Right lobe of liver (tissue), 6 donors: ENCODE data around the gene IRF4. TPM values are rescaled to one million over a fixed set of nuclear protein-coding genes. Genes with fewer than 3 reads are reported as not detected.

Experiments used
- ATAC-seq, 4 donors: fragments of 200-7000 bp; cut with Tn5 transposase; one replicate each; pipeline ENCODE4 v1.9.1; 2020; ENCODE audit warnings: mild to moderate bottlenecking in 4 of 4, moderate library complexity in 4 of 4
- DNase-seq, 3 donors: peaks; one replicate each; pipeline ENCODE4 v3.0.0-alpha.2; 2020
- H3K27ac ChIP-seq, 3 donors: fragments of 200-600 bp; one replicate each; pipeline ENCODE4 v1.8.0; 2022
- H3K27me3 ChIP-seq, 2 donors: fragments of 200-600 bp; one replicate each; pipeline ENCODE4 v1.8.0; 2022
- H3K36me3 ChIP-seq, 4 donors: fragments of 200-600 bp; sonication (generic) in 1 of 4; one replicate each; pipeline versions ENCODE4 v1.5.1 to v1.8.0; 2017 to 2022; ENCODE audit warnings: control low read depth in 1 of 4
- H3K4me1 ChIP-seq, 4 donors: fragments of 200-600 bp; sonication (generic) in 1 of 4; one replicate each; pipeline versions ENCODE4 v1.5.1 to v1.8.0; 2017 to 2022; ENCODE audit warnings: control low read depth in 1 of 4
- H3K4me3 ChIP-seq, 3 donors: fragments of 200-600 bp; one replicate each; pipeline ENCODE4 v1.8.0; 2022
- H3K9me3 ChIP-seq, 4 donors: fragments of 200-600 bp; sonication (generic) in 1 of 4; one replicate each; pipeline versions ENCODE4 v1.5.1 to v1.8.0; 2017 to 2022; ENCODE audit warnings: control low read depth in 1 of 4
- POLR2A ChIP-seq: fragments of 450-650 bp; IDR thresholded peaks from one replicate; pipeline ENCODE4 v1.6.1; 2017; ENCODE audit warnings: antibody characterized with exemption, mild to moderate bottlenecking
- WGBS: methylation state at CpG from one replicate; pipeline ENCODE4 v1.1.6; 2018; ENCODE audit warnings: low coverage, low lambda C conversion rate; ENCODE audit not compliant: insufficient coverage; ENCODE audit errors: missing lambda C conversion rate; 5-methylcytosine and 5-hydroxymethylcytosine counted together
- intact Hi-C, 2 donors: fragments of 100-400 bp; cut with DNase I; formaldehyde crosslinking; loops; one replicate each; pipeline versions ENCODE4 v1.11.2 to v1.14.1; 2022
- total RNA-seq, 6 experiments: library from RNA; depleted of rRNA in 2 of 6; stranded (reverse); fragments of >200 nt in 2 of 6; fragmentation: NEBNext Ultra II Directional in 3 of 6; extraction: Animal tissue kit (Norgen Biotek cat#: 25700) in 3 of 6; gene quantifications; one replicate each; pipeline versions ENCODE4 v1.1.0 to v1.2.4, GENCODE V29; 2016 to 2023
- TF ChIP-seq, protein P1 (sequence below), 4 donors: fragments of 200-600 bp in 3 of 4; fragments of 450-650 bp in 1 of 4; IDR thresholded peaks; one replicate each; pipeline versions ENCODE4 v1.5.1 to v1.8.0; 2016 to 2022; ENCODE audit warnings: antibody characterized with exemption in 4 of 4, mild to moderate bottlenecking in 2 of 4
- donor health status: DM: no; HTN: yes; CAD: no.
- donor health status: DM: no; HTN: no; CAD: no.
- donor health status: DM: no; HTN: no; CAD: no.
- donor health status: DM: no; HTN: yes; CAD: no.
- donor health status: DM: no; HTN: yes; CAD: no.

Gene IRF4
- total RNA-seq, 6 experiments from 2014 or later, result 0.24 to 5.0 (median 1.6) TPM

DNA sequence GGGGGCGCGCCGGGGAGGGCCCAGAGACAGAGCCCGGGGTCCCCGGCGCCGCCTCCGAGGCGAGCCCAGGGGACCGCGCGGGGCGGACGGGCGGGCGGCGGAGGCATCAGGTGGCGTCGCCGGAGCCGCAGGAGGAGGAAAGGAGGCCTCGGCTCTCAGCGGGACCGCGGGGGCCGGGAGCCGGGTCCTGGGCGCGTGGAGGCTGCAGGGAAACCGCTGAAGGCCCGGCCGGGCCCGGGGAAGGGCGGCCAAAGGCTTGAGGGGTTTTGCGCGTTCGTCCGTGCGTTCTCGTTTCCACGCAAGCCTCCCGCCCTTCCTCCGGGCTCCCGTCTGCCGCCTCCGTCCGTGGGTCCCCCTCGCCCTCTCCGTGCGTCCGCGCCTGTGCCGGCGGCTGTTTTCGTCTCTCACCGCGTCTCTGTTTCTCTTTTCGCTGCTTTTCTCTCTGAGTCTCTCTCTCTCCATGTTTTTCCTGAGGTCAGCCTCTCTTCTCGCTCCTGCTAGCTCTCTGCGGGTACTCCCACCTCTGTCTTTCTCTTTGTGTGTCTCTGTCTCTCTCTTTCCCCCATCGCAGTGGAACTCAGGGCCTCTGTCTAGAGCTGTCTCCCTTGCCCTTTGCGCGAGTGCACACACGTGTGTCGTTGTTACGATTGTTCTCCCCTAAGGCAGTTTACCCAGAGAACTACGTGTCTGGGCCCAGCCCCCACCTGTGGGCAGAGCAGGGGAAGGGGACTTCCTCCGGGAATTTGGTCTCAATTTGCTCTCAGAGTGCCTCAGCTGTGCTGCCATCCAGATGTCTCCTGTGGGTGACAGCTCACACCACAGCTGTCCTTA, 2.1 kb downstream of the IRF4 start:
- no peak overlapping the region for H3K27ac ChIP-seq
- peaks cover 0 to 23% (median 7%) of the 10 kb centered on the region in 4 donors for H3K4me1 ChIP-seq
- no peak for TF ChIP-seq POLR2A
- TF ChIP-seq, protein P1, sequence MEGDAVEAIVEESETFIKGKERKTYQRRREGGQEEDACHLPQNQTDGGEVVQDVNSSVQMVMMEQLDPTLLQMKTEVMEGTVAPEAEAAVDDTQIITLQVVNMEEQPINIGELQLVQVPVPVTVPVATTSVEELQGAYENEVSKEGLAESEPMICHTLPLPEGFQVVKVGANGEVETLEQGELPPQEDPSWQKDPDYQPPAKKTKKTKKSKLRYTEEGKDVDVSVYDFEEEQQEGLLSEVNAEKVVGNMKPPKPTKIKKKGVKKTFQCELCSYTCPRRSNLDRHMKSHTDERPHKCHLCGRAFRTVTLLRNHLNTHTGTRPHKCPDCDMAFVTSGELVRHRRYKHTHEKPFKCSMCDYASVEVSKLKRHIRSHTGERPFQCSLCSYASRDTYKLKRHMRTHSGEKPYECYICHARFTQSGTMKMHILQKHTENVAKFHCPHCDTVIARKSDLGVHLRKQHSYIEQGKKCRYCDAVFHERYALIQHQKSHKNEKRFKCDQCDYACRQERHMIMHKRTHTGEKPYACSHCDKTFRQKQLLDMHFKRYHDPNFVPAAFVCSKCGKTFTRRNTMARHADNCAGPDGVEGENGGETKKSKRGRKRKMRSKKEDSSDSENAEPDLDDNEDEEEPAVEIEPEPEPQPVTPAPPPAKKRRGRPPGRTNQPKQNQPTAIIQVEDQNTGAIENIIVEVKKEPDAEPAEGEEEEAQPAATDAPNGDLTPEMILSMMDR (IDR thresholded peaks at IDR 0.05), result no peak
- H3K36me3 ChIP-seq, result no peaks in the 10 kb centered on the region
- no peaks in the 10 kb centered on the region for H3K9me3 ChIP-seq
- DNase-seq (no peak), ATAC-seq (no peak)
- intact Hi-C loops, result no loop called here
- WGBS, result 9% methylated on average over 25 of the region's 68 CpGs
- peak overlapping the region in 2 of 3 donors; percentile 2 to 50 for H3K4me3 ChIP-seq
- H3K27me3 ChIP-seq, result peaks cover 10 to 23% of the 10 kb centered on the region in 2 donors

DNA sequence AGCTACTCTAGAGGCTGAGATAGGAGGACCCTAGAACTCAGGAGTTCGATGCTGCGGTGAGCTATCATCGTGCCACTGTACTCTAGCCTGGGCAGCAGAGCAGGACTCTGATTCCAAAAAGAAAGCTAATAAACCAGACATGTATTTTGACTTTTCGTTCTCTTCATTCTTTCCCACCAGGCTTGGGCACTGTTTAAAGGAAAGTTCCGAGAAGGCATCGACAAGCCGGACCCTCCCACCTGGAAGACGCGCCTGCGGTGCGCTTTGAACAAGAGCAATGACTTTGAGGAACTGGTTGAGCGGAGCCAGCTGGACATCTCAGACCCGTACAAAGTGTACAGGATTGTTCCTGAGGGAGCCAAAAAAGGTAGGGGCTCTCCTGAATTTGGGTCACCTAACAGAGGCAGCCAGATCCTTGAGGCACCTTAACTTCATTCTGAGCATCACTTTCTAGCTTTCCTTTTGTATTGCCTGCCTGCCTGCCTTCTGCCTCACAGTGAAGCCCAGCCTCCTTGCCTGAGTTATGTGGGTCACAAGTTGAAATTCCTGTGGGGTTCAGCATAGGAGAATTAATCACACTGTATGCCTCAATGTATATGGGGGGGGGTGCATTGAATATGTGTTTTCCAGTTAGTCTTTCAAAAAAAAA, 3.2 kb downstream of the IRF4 start:
- H3K27me3 ChIP-seq, result peaks cover 10 to 23% of the 10 kb centered on the region in 2 donors
- intact Hi-C loops, result no loop called here
- WGBS, result 39% methylated on average over 2 of the region's 13 CpGs
- no peak for DNase-seq
- peaks cover 0 to 23% (median 7%) of the 10 kb centered on the region in 4 donors for H3K4me1 ChIP-seq
- no peaks in the 10 kb centered on the region for H3K36me3 ChIP-seq
- no peak for TF ChIP-seq POLR2A
- TF ChIP-seq, protein P1 (IDR thresholded peaks at IDR 0.05), result no peak
- no peak for ATAC-seq
- no peak overlapping the region for H3K27ac ChIP-seq
- no peaks in the 10 kb centered on the region for H3K9me3 ChIP-seq
- no peak overlapping the region for H3K4me3 ChIP-seq

DNA sequence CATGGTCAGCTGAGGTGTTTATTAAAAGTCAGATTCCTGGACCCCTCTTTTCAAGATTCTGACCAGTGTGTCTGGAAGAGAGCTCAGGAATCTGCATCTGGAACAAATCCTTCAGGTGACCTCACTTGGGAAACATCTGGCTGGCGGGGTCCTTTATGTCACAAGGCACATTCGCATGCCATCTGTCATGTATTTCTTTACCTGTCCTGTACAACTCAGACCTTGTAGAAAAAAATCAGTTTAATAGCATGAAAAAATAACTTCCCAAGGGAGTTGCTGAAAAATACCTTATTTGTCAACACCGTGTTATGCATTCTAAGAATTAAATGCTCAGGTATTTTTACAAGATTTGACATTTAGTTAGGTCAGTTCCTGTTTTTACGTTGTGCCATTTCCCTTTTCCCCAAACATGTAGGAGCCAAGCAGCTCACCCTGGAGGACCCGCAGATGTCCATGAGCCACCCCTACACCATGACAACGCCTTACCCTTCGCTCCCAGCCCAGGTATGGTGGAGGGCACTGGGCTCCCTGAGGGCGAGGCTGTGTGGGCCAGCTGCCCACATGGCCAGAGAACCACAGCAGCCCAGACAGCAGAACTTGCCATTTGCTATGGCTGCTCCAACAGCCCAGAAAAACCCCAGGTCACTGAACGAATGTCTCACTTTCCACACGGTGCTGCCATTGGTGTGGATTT, 4.0 kb downstream of the IRF4 start:
- DNase-seq (no peak), ATAC-seq (no peak)
- H3K27ac ChIP-seq, result no peak overlapping the region
- intact Hi-C loops, result no loop called here
- no peaks in the 10 kb centered on the region for H3K9me3 ChIP-seq
- H3K4me3 ChIP-seq, result no peak overlapping the region
- peaks cover 10 to 23% of the 10 kb centered on the region in 2 donors for H3K27me3 ChIP-seq
- H3K4me1 ChIP-seq, result peaks cover 0 to 23% (median 7%) of the 10 kb centered on the region in 4 donors
- H3K36me3 ChIP-seq, result no peaks in the 10 kb centered on the region
- TF ChIP-seq, protein P1 (IDR thresholded peaks at IDR 0.05), result no peak
- TF ChIP-seq POLR2A, result no peak
- WGBS, result 68% methylated on average over 10 of the region's 10 CpGs

DNA sequence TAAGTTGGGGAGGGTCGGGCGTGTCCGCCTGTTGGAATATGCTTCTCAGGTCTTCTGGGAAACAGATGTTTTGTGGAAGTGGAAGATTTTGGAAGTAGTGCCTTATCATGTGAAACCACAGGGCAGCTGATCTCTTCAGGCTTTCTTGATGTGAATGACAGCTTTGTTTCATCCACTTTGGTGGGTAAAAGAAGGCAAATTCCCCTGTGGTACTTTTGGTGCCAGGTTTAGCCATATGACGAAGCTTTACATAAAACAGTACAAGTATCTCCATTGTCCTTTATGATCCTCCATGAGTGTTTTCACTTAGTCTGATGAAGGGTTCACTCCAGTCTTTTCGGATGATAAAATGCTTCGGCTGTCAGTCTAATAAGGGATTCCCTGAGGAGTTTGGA, 4.6 kb downstream of the IRF4 start:
- H3K9me3 ChIP-seq, result no peaks in the 10 kb centered on the region
- TF ChIP-seq, protein P1 (IDR thresholded peaks at IDR 0.05), result no peak
- TF ChIP-seq POLR2A, result no peak
- H3K27ac ChIP-seq, result no peak overlapping the region
- 61% methylated on average over 6 of the region's 6 CpGs for WGBS
- H3K4me1 ChIP-seq, result peaks cover 0 to 18% (median 7%) of the 10 kb centered on the region in 4 donors
- no peak overlapping the region for H3K4me3 ChIP-seq
- DNase-seq (no peak), ATAC-seq (no peak)
- intact Hi-C loops, result no loop called here
- H3K36me3 ChIP-seq, result no peaks in the 10 kb centered on the region
- H3K27me3 ChIP-seq, result peaks cover 10 to 23% of the 10 kb centered on the region in 2 donors
